ENCODE measurements around the gene TMEM101. TPM values are rescaled to one million over a fixed set of nuclear protein-coding genes. Genes with fewer than 3 reads are reported as not detected.

The TMEM101 gene
- total and polyA plus RNA-seq, 2 donors (not counting 1 experiment from before 2014, with no cell fraction given) = 26.0 to 107 TPM

GRCh38 chr17:44044071-44044470 is 29.3 kb upstream of the TMEM101 start:
- Histone ChIP-seq H4K20me1 (ENCODE audit: control insufficient read depth, extremely low read depth, insufficient read depth, low read length) (no peaks in the 10 kb centered on the region), H3K4me1 (ENCODE audit: control insufficient read depth, extremely low read depth, insufficient read depth, low read length) (peaks cover 11% of the 10 kb centered on the region), H3K27me3 (ENCODE audit: control insufficient read depth, insufficient read depth, low read length) (no peaks in the 10 kb centered on the region), H2AFZ (ENCODE audit: low read length) (no peak overlapping the region), H3K9me3 (ENCODE audit: control insufficient read depth, insufficient read depth, low read depth, low read length) (no peaks in the 10 kb centered on the region), H3K27ac (ENCODE audit: insufficient read depth, low read length) (peak overlapping the region; percentile 28), H3K9ac (ENCODE audit: insufficient read depth, low read length) (no peak overlapping the region), H3K36me3 (ENCODE audit: control insufficient read depth, insufficient read depth, low read length) (peaks cover 1% of the 10 kb centered on the region), H3K79me2 (ENCODE audit: control insufficient read depth, insufficient read depth, low read length) (peaks cover 38% of the 10 kb centered on the region), H3K4me3 (replicated peaks in 1 of 4; ENCODE audit: control extremely low read depth in 1 of 4, insufficient read depth in 1 of 4, low read depth in 3 of 4, low read length in 4 of 4) (no peak overlapping the region), H3K4me2 (ENCODE audit: extremely low read depth, insufficient read depth, low read length) (no peak overlapping the region)
- TF ChIP-seq CTCF (conservative IDR thresholded peaks at IDR 0.05 in 1 of 2, IDR thresholded peaks at IDR 0.05 in 1 of 2; ENCODE audit: low read depth in 1 of 2, low read length in 2 of 2) (no peak), EZH2 (IDR thresholded peaks at IDR 0.05; ENCODE audit: low read length, missing control alignments) (no peak)
- DNase-seq (ENCODE audit: low read depth in 2 of 2) = peak; percentile 46 to 51

- TF ChIP-seq CTCF (conservative IDR thresholded peaks at IDR 0.05 in 1 of 2, IDR thresholded peaks at IDR 0.05 in 1 of 2; ENCODE audit: low read depth in 1 of 2, low read length in 2 of 2) (no peak), EZH2 (IDR thresholded peaks at IDR 0.05; ENCODE audit: low read length, missing control alignments) (no peak)
- H3K36me3 ChIP-seq (ENCODE audit: control insufficient read depth, insufficient read depth, low read length) = peaks cover 2% of the 10 kb centered on the region
- DNase-seq (ENCODE audit: low read depth in 2 of 2) = peak in 1 of 2 donors; percentile 84
- no peaks in the 10 kb centered on the region for H4K20me1 ChIP-seq (ENCODE audit: control insufficient read depth, extremely low read depth, insufficient read depth, low read length)
- H3K27me3 ChIP-seq (ENCODE audit: control insufficient read depth, insufficient read depth, low read length) = no peaks in the 10 kb centered on the region
- no peak overlapping the region for H2AFZ ChIP-seq (ENCODE audit: low read length)
- H3K4me1 ChIP-seq (ENCODE audit: control insufficient read depth, extremely low read depth, insufficient read depth, low read length) = peaks cover 11% of the 10 kb centered on the region
- H3K4me2 ChIP-seq (ENCODE audit: extremely low read depth, insufficient read depth, low read length) = no peak overlapping the region
- H3K79me2 ChIP-seq (ENCODE audit: control insufficient read depth, insufficient read depth, low read length) = peaks cover 36% of the 10 kb centered on the region
- no peaks in the 10 kb centered on the region for H3K9me3 ChIP-seq (ENCODE audit: control insufficient read depth, insufficient read depth, low read depth, low read length)
- H3K27ac ChIP-seq (ENCODE audit: insufficient read depth, low read length) = peak overlapping the region; percentile 34
- no peak overlapping the region for H3K9ac ChIP-seq (ENCODE audit: insufficient read depth, low read length)
- no peak overlapping the region for H3K4me3 ChIP-seq (replicated peaks in 1 of 4; ENCODE audit: control extremely low read depth in 1 of 4, insufficient read depth in 1 of 4, low read depth in 3 of 4, low read length in 4 of 4)
These were observed 28.5 kb upstream of the TMEM101 start for GRCh38 chr17:44043272-44043696.

- Histone ChIP-seq H4K20me1 (ENCODE audit: control insufficient read depth, extremely low read depth, insufficient read depth, low read length) (no peaks in the 10 kb centered on the region), H3K9me3 (ENCODE audit: control insufficient read depth, insufficient read depth, low read depth, low read length) (no peaks in the 10 kb centered on the region), H3K9ac (ENCODE audit: insufficient read depth, low read length) (no peak overlapping the region), H3K27ac (ENCODE audit: insufficient read depth, low read length) (no peak overlapping the region), H2AFZ (ENCODE audit: low read length) (no peak overlapping the region), H3K4me3 (replicated peaks in 1 of 4; ENCODE audit: control extremely low read depth in 1 of 4, insufficient read depth in 1 of 4, low read depth in 3 of 4, low read length in 4 of 4) (no peak overlapping the region), H3K36me3 (ENCODE audit: control insufficient read depth, insufficient read depth, low read length) (peaks cover 9% of the 10 kb centered on the region), H3K4me2 (ENCODE audit: extremely low read depth, insufficient read depth, low read length) (no peak overlapping the region), H3K27me3 (ENCODE audit: control insufficient read depth, insufficient read depth, low read length) (no peaks in the 10 kb centered on the region), H3K4me1 (ENCODE audit: control insufficient read depth, extremely low read depth, insufficient read depth, low read length) (peaks cover 11% of the 10 kb centered on the region), H3K79me2 (ENCODE audit: control insufficient read depth, insufficient read depth, low read length) (peaks cover 26% of the 10 kb centered on the region)
- no peak for TF ChIP-seq EZH2 (IDR thresholded peaks at IDR 0.05; ENCODE audit: low read length, missing control alignments)
- no peak for TF ChIP-seq CTCF (conservative IDR thresholded peaks at IDR 0.05 in 1 of 2, IDR thresholded peaks at IDR 0.05 in 1 of 2; ENCODE audit: low read depth in 1 of 2, low read length in 2 of 2)
- DNase-seq (ENCODE audit: low read depth in 2 of 2) = peak in 1 of 2 donors; percentile 82
These were observed 25.3 kb upstream of the TMEM101 start for GRCh38 chr17:44039829-44040635.

All from fibroblast of lung (primary cell).